T47D (cell line): Measurements from ENCODE around the gene CCN5.
A peak's percentile ranks its signal among the peaks of the same experiment; 100 is the strongest.

Experiments used
- DNase-seq, 2 experiments: peaks; one replicate each; pipeline versions ENCODE4 v3.0.0 to v3.0.0-alpha.2; 2011 to 2012; ENCODE audit warnings: low read depth in 1 of 2, low spot score in 1 of 2
- JUND ChIP-seq: IDR thresholded peaks from 2 replicates; pipeline ENCODE4 v1.6.1; 2012; ENCODE audit warnings: low read depth
- in situ Hi-C: cut with HindIII; loops from 2 replicates; pipeline ENCODE4 v1.10.0; 2016; ENCODE audit warnings: low sequenced_read_pairs, low pct_unique_long_range_greater_than_20kb

CCN5 gene

DNA sequence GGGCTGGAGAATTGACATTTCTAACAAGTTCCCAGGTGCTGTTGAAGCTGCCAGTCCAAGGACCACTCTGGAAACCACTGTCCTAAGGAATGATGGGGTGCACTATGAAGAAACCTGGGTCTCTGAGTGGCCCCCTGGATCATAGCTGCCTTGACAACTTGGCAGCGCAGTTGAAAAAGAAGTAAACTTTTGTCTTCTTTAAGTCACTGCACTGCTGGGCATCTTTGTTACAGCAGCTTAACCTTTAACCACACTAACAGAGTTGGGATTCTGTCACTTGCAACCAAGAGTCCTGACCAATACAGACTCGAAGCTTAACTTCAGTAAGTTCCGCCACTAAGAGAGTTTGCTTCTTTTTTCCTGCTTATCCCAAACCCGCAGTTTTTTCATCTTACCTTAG is 21.9 kb downstream of the CCN5 start:
- in situ Hi-C loops: no loop called here
- TF ChIP-seq JUND: no peak
- DNase-seq: no peak

DNA sequence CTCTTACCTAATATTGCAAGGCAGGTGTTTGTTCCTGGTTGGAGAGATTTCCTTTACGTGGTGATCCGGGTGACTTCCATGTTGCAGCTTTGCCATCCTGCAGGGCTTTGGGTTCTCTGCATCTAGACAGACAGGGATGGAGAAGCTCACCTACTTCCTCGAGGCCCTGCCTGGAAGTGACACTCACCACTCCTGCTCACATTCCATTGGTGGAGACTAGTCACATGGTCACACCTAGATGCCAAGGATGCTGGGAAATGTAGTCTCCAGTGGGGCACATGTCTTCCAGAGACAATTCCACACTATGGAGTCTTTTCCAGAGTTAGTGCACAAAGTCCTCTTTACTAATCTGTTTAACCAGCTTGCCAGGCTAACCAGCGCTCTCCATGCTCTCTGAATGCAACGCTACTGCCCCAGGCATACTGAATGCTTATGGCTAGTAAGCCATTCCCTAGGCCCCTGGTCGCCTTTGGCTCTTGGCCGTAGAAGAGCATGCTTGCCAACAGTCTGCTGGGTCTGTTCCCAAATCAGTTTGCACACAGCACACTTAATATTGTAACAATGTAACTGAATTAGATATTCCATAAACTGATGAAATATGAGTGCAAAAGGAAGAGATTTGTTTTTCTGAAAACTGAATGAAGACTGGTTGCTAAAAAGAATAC is 23.8 kb downstream of the CCN5 start:
- DNase-seq: peak; percentile 96 to 98
- no peak for TF ChIP-seq JUND
- in situ Hi-C loops: no loop called here

DNA sequence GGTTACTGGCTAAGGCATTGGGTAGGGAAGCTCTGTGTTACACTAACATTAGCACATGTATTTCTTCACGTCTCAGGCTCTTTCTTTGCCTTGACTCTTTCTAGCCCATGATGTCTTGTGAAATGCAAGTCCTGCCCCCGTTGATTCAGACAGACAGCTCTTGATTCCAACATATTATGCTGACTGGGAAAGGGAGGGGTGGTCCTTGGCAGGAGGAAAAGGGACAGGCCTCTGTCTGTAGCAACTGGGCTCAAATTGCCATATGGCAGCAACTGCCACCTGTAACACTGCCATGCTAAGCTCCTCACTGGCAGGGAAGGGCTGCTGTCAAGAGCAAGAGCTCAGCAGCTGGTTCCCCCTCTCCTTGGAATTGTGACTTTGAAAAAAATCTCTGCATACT is 24.8 kb downstream of the CCN5 start:
- TF ChIP-seq JUND: no peak
- in situ Hi-C loops: no loop called here
- no peak for DNase-seq

GRCh38 chr20:44742304-44743079 is 27.3 kb downstream of the CCN5 start:
- in situ Hi-C loops: no loop called here
- no peak for TF ChIP-seq JUND
- no peak for DNase-seq

DNA sequence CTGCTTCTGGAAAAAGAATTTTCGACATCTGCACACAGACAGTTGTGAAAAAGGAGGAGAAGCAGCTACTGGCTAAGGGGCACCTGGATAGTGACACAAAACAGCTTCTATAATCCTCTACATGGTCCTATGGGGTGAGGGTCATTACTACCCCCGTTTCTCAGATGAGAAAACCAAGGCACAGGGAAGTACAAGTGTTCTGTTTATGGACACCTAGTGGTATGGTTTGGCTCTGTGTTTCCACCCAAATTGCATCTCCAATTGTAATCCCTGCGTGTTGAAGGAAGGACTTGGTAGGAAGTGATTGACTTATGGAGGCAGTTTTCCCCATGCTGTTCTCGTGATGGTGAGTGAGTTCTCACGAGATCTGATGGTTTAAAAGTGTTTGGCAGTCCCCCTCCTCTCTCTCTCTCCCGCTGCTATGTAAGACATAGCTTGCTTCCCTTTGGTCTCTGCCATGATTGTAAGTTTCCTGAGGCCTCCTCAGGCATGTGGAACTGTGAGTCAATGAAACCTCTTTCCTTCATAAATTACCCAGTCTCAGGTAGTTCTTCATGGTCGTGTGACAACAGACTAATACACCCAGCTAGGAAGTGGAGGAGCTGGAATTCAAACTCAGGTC is 28.0 kb downstream of the CCN5 start:
- no peak for TF ChIP-seq JUND
- in situ Hi-C loops: no loop called here
- no peak for DNase-seq

DNA sequence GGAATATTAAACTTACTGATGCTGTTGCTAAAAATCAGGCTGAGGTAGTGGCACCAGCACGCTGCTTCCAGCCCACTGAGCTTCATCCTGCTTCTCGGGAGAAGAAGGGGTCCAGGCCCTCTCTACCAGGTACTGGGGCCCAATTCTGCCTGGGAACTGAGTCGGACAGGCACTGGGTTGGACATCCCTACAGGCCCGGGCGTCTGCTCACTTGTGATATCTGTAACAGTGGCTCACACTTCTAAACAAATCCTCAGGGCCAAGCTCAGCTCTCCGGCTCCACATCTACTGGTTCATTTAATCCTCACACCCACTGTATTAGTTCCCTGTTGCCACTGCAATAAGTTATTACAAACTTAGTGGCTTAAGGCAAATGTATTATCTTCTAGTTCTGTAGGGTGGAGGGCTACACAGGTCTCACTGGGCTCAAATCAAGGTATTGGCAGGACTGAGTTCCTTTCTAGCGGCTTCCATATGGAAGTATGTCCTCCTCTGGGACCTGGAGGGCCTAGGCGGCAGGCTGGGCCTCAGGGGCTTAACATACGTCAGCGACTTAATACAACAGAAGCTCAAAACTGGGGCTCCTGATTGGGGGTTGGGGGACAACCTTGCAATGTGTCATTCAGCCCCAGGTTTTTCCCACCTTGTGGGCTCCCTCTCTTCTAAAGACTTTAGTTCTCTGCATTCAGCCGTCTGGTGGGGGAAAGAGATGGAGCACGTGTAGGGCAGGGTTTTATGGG is 28.9 kb downstream of the CCN5 start:
- no peak for TF ChIP-seq JUND
- in situ Hi-C loops: no loop called here
- DNase-seq: no peak

DNA sequence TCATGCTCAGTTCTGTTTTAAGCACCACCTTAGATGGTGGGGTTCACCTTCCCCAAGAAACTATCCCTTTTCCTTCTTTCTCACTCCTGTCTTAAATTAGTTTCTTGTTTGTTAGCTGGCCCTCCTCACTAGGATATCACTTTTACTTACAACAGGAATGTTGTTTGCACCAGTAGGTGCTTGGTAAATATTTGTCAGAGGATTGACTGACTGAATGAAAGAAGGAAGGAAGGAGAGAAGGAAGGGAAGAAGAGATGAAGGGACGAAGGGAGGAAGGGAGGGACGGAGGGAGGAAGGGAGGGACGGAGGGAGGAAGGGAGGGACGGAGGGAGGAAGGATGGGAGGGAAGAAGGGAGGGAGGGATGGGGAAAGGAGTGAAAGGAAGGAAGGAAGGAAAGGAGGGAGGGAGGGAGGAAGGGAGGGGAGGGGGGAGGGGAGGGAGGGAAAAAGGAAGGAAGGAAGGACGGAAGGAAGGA is 30.0 kb downstream of the CCN5 start:
- peak in 1 of 2 experiments; percentile 61 for DNase-seq
- TF ChIP-seq JUND: no peak
- in situ Hi-C loops: no loop called here

GRCh38 chr20:44745598-44746366 is 30.6 kb downstream of the CCN5 start, which contains the start of gene KCNK15:
Gene KCNK15, plus strand, starts transcription at chr20:44745865. Its CDS starts 46 bp downstream, at chr20:44745911.
- peak in 1 of 2 experiments; percentile 65 for DNase-seq
- TF ChIP-seq JUND: no peak
- in situ Hi-C loops: no loop called here

GRCh38 chr20:44746367-44747165 is 31.4 kb downstream of the CCN5 start:
- in situ Hi-C loops: no loop called here
- no peak for DNase-seq
- no peak for TF ChIP-seq JUND

DNA sequence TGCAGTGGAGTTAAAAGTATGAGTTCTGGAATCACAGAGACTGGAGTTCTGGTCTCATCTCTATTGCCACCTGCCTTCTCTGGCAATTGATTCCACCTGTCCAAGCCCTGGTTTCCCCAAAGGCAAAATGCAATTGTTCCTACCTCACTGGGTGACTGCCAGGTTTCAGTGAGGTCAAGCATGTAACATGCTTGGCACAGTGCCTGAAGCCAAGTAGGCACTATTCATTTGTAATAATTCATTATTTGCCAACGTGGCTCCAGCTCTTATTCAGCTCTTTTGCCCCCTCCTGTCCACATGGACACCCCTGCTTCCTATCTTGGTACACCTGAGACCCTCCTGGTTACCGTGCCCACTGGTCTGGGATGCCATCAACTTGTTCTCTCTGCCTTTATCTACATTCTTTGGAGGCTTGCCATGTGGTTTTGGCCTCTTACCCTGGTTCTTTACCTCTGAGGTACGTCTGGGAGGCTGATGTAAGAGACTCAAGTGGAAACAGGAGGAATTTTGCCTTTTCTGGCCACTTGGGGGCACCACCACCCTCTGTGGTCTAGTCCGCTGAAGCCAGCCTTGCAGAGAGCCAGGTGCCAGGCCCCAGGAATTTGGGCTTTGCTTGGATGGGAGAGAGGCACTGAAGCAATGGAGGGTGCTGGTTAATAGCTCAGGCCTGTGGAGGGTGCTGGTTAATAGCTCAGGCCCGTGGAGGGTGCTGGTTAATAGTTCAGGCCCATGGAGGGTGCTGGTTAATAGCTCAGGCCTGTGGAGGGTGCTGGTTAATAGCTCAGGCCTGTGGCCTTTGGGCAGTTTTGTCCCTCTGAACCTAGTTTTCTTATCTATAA is 32.2 kb downstream of the CCN5 start:
- in situ Hi-C loops: no loop called here
- peak; percentile 87 to 94 for DNase-seq
- TF ChIP-seq JUND: no peak

DNA sequence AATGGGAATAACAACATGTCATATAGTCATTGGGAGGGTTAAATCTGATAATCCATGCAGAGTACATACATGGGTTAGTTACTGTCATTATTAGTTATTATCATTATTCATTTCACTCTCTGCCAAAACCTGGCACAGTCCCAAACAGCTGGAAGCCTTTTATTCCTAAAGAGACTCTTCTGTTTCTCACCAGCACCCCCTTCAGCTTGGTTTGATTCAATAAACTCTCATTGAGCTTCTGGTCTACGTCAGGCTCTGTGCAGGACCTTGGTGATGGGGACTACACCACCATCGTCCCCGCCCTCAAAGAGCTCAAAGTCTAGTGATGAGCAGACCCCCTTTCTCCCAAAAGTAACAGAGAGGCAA is 32.8 kb downstream of the CCN5 start:
- no peak for DNase-seq
- in situ Hi-C loops: no loop called here
- no peak for TF ChIP-seq JUND
